NT2/D1 (cell line): ENCODE data around the gene LATS1.

Source experiments
- SUZ12 ChIP-seq: IDR thresholded peaks from 2 replicates; pipeline ENCODE4 v1.6.1; 2011; ENCODE audit not compliant: insufficient read length, insufficient read depth; ENCODE audit errors: extremely low read depth
- YY1 ChIP-seq: IDR thresholded peaks from 2 replicates; pipeline ENCODE4 v1.6.1; 2011; ENCODE audit not compliant: insufficient read length, insufficient read depth
- ZNF274 ChIP-seq: IDR thresholded peaks from 2 replicates; pipeline ENCODE4 v1.6.1; 2011; ENCODE audit warnings: mild to moderate bottlenecking, low read depth, low read length

DNA sequence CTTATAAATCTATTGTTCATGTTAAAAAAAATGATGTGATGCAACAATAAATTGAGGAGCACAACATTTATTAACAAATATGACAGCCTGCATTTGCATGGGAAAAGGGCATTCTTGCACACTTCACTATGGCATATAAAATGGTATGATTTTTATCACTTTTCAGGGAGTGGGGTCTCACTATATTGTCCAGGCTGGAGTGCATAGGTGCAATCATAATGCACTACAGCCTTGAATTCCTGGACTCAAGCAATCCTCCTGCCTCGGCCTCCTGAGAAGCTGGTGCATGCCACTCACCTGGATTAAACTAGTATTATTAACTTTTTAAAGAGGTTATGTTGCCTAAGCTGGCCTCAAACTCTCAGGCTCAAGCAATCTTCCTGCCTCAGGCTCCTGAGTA, 17.0 kb upstream of the LATS1 start:
- TF ChIP-seq SUZ12 (no peak), YY1 (no peak), ZNF274 (no peak)
